ENCODE results near the gene CASK.

The CASK gene

DNA sequence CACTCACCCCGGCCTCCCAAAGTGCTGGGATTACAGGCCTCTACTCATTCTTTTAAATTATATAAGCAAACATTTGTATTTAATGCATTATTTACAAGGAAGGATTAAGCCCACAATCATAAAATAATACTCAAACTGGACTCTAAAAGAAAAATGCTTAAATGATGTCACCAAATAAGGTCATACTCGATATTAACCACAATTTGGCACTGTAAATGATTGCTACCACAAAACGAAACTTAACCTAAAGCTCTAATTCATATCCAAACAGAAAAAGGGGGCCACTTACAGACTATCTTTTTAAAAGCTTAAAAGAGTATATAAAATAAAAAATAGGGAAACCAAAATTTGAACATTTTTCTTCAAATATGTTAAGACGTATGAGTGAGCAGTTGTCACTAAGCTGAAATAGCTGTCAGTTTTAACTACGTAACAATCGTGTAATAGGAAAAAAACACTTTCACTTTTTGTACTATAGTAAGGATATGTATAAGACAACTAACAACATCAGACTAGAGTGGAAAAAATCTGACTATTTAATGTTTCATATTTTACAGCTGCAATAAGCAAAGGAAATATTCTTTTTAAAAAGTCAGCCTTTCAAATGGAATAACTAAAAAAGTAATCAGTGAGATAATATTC lies 342.8 kb downstream of the CASK start:
- TF ChIP-seq, protein P1, sequence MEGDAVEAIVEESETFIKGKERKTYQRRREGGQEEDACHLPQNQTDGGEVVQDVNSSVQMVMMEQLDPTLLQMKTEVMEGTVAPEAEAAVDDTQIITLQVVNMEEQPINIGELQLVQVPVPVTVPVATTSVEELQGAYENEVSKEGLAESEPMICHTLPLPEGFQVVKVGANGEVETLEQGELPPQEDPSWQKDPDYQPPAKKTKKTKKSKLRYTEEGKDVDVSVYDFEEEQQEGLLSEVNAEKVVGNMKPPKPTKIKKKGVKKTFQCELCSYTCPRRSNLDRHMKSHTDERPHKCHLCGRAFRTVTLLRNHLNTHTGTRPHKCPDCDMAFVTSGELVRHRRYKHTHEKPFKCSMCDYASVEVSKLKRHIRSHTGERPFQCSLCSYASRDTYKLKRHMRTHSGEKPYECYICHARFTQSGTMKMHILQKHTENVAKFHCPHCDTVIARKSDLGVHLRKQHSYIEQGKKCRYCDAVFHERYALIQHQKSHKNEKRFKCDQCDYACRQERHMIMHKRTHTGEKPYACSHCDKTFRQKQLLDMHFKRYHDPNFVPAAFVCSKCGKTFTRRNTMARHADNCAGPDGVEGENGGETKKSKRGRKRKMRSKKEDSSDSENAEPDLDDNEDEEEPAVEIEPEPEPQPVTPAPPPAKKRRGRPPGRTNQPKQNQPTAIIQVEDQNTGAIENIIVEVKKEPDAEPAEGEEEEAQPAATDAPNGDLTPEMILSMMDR (IDR thresholded peaks at IDR 0.05; ENCODE audit: insufficient read depth, low read depth, low read length, missing control alignments): no peak
- no peak overlapping the region for H3K4me3 ChIP-seq (ENCODE audit: low read length)
- no peak for DNase-seq (ENCODE audit: low read depth)

DNA sequence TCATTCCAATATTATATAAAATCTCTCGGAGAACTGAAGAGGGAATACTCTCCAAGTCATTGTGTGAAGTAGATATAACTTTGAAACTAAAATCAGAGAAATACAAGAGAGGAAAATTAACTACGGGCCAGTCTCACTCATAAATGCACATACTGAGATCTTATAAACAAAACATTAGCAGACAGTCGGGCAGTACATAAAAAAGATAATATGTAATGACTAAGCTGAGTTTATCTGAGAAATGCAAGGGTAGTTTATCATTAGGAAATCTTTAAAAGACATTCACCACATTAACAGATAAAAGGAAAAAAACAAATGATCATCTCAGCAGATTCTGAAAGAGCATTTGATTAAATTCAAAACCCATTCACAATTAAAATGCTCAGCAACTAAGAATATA lies 359.5 kb downstream of the CASK start:
- H3K4me3 ChIP-seq (ENCODE audit: low read length): no peak overlapping the region
- TF ChIP-seq, protein P1 (IDR thresholded peaks at IDR 0.05; ENCODE audit: insufficient read depth, low read depth, low read length, missing control alignments): no peak
- DNase-seq (ENCODE audit: low read depth): no peak

DNA sequence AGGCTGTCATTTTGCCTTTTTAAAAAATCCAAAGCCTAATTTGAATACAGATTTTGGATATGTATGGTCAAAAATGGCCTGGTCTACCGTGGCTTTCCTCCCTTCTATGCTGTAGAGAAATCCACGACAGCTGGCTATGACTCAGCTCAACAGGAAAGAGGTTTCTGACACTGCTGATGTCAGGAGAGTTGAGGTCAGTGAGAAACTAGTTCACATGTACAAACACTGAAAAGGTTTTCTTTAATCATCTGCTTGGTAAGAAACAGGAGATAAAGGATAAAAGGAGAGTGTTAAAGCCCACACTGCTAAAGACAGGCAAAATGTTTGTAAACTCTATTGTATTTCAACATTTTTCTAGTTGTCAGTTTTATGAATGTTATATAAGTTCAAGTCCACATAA lies 362.3 kb downstream of the CASK start:
- peak; percentile 68 for DNase-seq (ENCODE audit: low read depth)
- TF ChIP-seq, protein P1 (IDR thresholded peaks at IDR 0.05; ENCODE audit: insufficient read depth, low read depth, low read length, missing control alignments): no peak

DNA sequence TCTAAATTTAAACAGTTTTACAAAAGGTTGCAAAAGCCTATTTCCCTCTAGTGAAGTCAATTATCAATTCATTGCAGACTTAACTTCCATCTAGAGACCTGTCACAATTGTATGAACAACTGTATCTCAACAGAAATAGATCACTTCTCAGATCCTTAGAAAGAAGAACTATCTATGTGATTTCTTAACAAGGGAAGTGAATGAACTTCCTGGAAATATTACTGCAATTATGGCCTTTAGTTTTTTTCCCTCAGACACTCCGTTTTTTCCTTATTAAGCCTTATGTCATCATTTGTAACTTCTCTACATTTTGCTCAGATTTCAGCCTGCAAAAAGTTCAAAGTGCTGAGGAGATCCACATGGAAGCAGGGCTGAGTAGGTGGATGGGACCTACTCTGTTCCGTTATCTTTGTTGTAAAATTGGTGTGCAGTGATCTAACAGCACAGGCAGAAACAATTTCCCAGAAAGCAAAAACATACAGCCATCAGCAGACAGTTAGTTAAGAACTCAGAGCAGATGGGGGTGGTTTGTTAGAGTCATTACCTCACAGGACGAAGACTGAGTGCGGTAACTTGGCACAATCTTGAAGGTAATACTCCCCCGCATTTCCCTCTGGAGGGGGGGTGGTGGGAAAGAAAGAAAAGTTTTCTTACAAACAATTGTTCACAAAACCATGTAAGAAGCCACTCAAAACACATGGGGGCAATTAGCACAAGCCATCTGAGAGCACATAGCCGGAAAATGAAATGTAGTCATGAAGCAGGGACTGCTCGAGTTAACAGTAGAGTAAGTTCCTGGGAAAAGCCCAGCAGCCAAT lies 363.9 kb downstream of the CASK start:
- TF ChIP-seq, protein P1 (IDR thresholded peaks at IDR 0.05; ENCODE audit: insufficient read depth, low read depth, low read length, missing control alignments): no peak
- DNase-seq (ENCODE audit: low read depth): peak; percentile 1
- H3K4me3 ChIP-seq (ENCODE audit: low read length): no peak overlapping the region

More for the DNA sequence above, 362.3 kb downstream of the CASK start:
- H3K4me3 ChIP-seq (ENCODE audit: low read length): no peak overlapping the region

DNA sequence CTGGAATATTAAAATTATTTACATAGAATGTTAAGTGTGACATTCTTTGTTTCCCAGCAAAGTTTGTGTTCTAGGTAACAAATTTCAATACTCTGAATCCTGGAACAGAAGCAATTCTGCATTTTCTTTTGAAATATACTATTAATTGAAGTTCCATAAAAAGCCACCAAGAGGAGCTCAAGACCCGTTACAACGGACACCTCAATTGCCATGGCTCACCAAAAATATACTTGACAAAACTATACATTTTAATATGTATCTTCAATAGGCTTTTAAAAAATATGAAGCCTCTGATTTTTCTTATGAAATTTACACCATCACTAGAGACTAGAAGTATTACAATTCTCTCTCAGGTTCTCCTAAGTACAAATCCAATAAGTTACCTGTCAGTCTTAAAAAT lies 364.8 kb downstream of the CASK start:
- TF ChIP-seq, protein P1 (IDR thresholded peaks at IDR 0.05; ENCODE audit: insufficient read depth, low read depth, low read length, missing control alignments): peak; percentile 21
- no peak overlapping the region for H3K4me3 ChIP-seq (ENCODE audit: low read length)
- peak; percentile 0 for DNase-seq (ENCODE audit: low read depth)

DNA sequence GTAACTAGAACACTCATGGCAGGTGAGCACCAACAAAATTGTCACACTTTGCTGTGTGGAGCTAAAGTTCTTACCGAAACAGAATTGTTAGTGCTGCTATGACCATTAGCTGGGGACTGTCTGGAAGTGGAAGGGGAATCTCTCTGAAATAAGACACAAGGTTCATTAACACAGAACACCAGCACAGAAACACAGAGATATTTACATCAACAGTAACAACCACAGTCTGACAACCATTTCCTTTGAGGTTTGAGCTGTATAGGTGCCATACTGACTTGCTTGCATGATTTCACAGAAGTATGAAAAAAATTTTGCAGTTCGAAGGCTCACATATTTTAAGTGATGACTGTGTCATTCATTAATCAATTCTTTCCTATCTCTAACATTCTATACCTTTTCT lies 366.4 kb downstream of the CASK start:
- H3K4me3 ChIP-seq (ENCODE audit: low read length): no peak overlapping the region
- no peak for DNase-seq (ENCODE audit: low read depth)
- TF ChIP-seq, protein P1 (IDR thresholded peaks at IDR 0.05; ENCODE audit: insufficient read depth, low read depth, low read length, missing control alignments): no peak
